Breast epithelium (tissue), 4 donors: ENCODE measurements around the gene IRF2BP2. TPM values are rescaled to one million over a fixed set of nuclear protein-coding genes. Genes with fewer than 3 reads are reported as not detected.

Experiments used
- DNase-seq, 2 donors: peaks; one replicate each; pipeline ENCODE4 v3.0.0-alpha.2; 2019; ENCODE audit warnings: low spot score in 2 of 2
- H3K27ac ChIP-seq, 2 donors: fragments of 200-600 bp; sonication (generic) in 1 of 2; one replicate each; pipeline ENCODE4 v1.5.1; 2016 to 2019; ENCODE audit warnings: mild to moderate bottlenecking in 1 of 2
- H3K27me3 ChIP-seq, 2 donors: fragments of 200-600 bp; sonication (generic) in 1 of 2; one replicate each; pipeline versions ENCODE4 v1.5.1 to v1.6.0; 2017 to 2019; ENCODE audit warnings: control low read depth in 1 of 2, mild to moderate bottlenecking in 1 of 2
- H3K36me3 ChIP-seq: fragments of 200-600 bp; one replicate; pipeline ENCODE4 v1.5.1; 2019
- H3K4me1 ChIP-seq, 2 donors: fragments of 200-600 bp; sonication (generic); one replicate each; pipeline ENCODE4 v1.5.1; 2016 to 2019; ENCODE audit warnings: control low read depth in 1 of 2
- H3K4me3 ChIP-seq, 3 donors: fragments of 200-600 bp; sonication (generic); 1 replicate in 2 of 3; 2 replicates in 1 of 3; pipeline ENCODE4 v1.5.1; 2016 to 2019; ENCODE audit warnings: mild to moderate bottlenecking in 3 of 3, moderate library complexity in 2 of 3
- H3K9me3 ChIP-seq, 2 donors: fragments of 200-600 bp; sonication (generic) in 1 of 2; one replicate each; pipeline ENCODE4 v1.5.1; 2016 to 2019; ENCODE audit warnings: control low read depth in 1 of 2
- CTCF ChIP-seq, 3 donors: fragments of 450-650 bp; IDR thresholded peaks; one replicate each; pipeline ENCODE4 v1.5.1; 2016 to 2017; ENCODE audit warnings: antibody characterized with exemption in 3 of 3, mild to moderate bottlenecking in 3 of 3, moderate library complexity in 3 of 3
- POLR2A ChIP-seq: fragments of 450-650 bp; IDR thresholded peaks from one replicate; pipeline ENCODE4 v1.6.1; 2016; ENCODE audit warnings: antibody characterized with exemption, mild to moderate bottlenecking, moderate library complexity
- POLR2AphosphoS5 ChIP-seq, 3 donors: sonication (generic); formaldehyde crosslinking; IDR thresholded peaks; one replicate each; pipeline ENCODE4 v1.6.1; 2017; ENCODE audit warnings: antibody characterized with exemption in 3 of 3
- intact Hi-C: fragments of 100-400 bp; cut with DNase I; formaldehyde crosslinking; loops from one replicate; pipeline ENCODE4 v1.15.1; 2023; ENCODE audit warnings: low total_unique reads
- total RNA-seq, 3 donors: library from RNA; depleted of rRNA; stranded (reverse); fragments of >200 nt; gene quantifications; one replicate each; pipeline ENCODE4 v1.1.0, GENCODE V29; 2016

The IRF2BP2 gene
- total RNA-seq, 3 donors from 2014 or later, result 60.3 to 108 (median 84.9) TPM

- H3K27me3 ChIP-seq, result no peaks in the 10 kb centered on the region
- peaks cover 5% of the 10 kb centered on the region for H3K36me3 ChIP-seq
- H3K27ac ChIP-seq, result peak overlapping the region; percentile 98 to 99
- peaks cover 0 to 16% of the 10 kb centered on the region in 2 donors for H3K4me1 ChIP-seq
- TF ChIP-seq POLR2AphosphoS5 (IDR thresholded peaks at IDR 0.05), result peak in 1 of 3 donors; percentile 57
- no peak for TF ChIP-seq POLR2A
- DNase-seq, result no peak
- intact Hi-C loops, result loop anchor here (10.0 kb wide), 2 partner anchors 69 to 371 kb away; no protein-coding TSS in a partner anchor
- H3K9me3 ChIP-seq, result no peaks in the 10 kb centered on the region
- peak overlapping the region; percentile 77 to 90 (median 80) for H3K4me3 ChIP-seq
Observed at GRCh38 chr1:234603221-234604204, 6.5 kb downstream of the IRF2BP2 start.

- intact Hi-C loops, result loop anchor here (10.0 kb wide), 2 partner anchors 68 to 372 kb away; no protein-coding TSS in a partner anchor
- no peaks in the 10 kb centered on the region for H3K9me3 ChIP-seq
- H3K4me3 ChIP-seq, result peak overlapping the region; percentile 77 to 90 (median 80)
- no peaks in the 10 kb centered on the region for H3K27me3 ChIP-seq
- peaks cover 5% of the 10 kb centered on the region for H3K36me3 ChIP-seq
- DNase-seq, result peak in 1 of 2 donors; percentile 61
- TF ChIP-seq CTCF (IDR thresholded peaks at IDR 0.05) (no peak), POLR2AphosphoS5 (IDR thresholded peaks at IDR 0.05) (peak in 2 of 3 donors; percentile 64 to 89)
- peak overlapping the region; percentile 98 to 99 for H3K27ac ChIP-seq
- peaks cover 0 to 16% of the 10 kb centered on the region in 2 donors for H3K4me1 ChIP-seq
Observed at GRCh38 chr1:234602334-234603220, 7.4 kb downstream of the IRF2BP2 start.

GRCh38 chr1:234601301-234602017 is 8.5 kb downstream of the IRF2BP2 start:
- Histone ChIP-seq H3K36me3 (no peaks in the 10 kb centered on the region), H3K27ac (peak overlapping the region; percentile 98 to 99), H3K27me3 (no peaks in the 10 kb centered on the region), H3K4me3 (peak overlapping the region in 2 of 3 donors; percentile 1 to 3), H3K9me3 (no peaks in the 10 kb centered on the region), H3K4me1 (peaks cover 0 to 16% of the 10 kb centered on the region in 2 donors)
- intact Hi-C loops, result loop anchor here (10.0 kb wide), 2 partner anchors 67 to 373 kb away; no protein-coding TSS in a partner anchor
- no peak for TF ChIP-seq CTCF (IDR thresholded peaks at IDR 0.05)
- peak in 1 of 3 donors; percentile 31 for TF ChIP-seq POLR2AphosphoS5 (IDR thresholded peaks at IDR 0.05)
- no peak for DNase-seq

GRCh38 chr1:234600418-234601281 is 9.3 kb downstream of the IRF2BP2 start:
- Histone ChIP-seq H3K27ac (peak overlapping the region; percentile 98 to 99), H3K4me3 (peak overlapping the region; percentile 49 to 82 (median 54)), H3K9me3 (no peaks in the 10 kb centered on the region), H3K36me3 (no peaks in the 10 kb centered on the region), H3K27me3 (no peaks in the 10 kb centered on the region), H3K4me1 (peaks cover 0 to 16% of the 10 kb centered on the region in 2 donors)
- intact Hi-C loops, result loop anchor here (10.0 kb wide), 2 partner anchors 66 to 374 kb away; no protein-coding TSS in a partner anchor
- no peak for TF ChIP-seq POLR2A
- TF ChIP-seq POLR2AphosphoS5 (IDR thresholded peaks at IDR 0.05), result peak in 1 of 3 donors; percentile 4
- DNase-seq, result no peak
